K562 (cell line): ENCODE data around the gene OSGEP. TPM values are rescaled to one million over a fixed set of nuclear protein-coding genes. Genes with fewer than 3 reads are reported as not detected.
A peak's percentile ranks its signal among the peaks of the same experiment; 100 is the strongest.

Experiments used
- ATAC-seq: fragments of 200-7000 bp; cut with Tn5 transposase; 3 replicates; pipeline ENCODE4 v1.9.1; 2020; ENCODE audit warnings: moderate library complexity
- BruUV-seq: library from RNA; stranded (reverse); fragments of 400-500 nt; replicated peaks from 2 replicates; lab custom pipeline; 2021; lab: Mats Ljungman, UMichigan
- CTCF ChIA-PET: fragments of 300-600 bp; formaldehyde crosslinking; extraction: SDS; loops from one replicate; lab custom pipeline; 2021; ENCODE audit warnings: low intra/inter-chr PET ratio; lab: Yijun Ruan, JAX
- POLR2A ChIA-PET: fragments of 300-600, 350-650 bp; sonication (Branson Sonifier 250); formaldehyde crosslinking; extraction: SDS; loops from one replicate; lab custom pipeline; 2021; ENCODE audit warnings: antibody characterized with exemption, inconsistent platforms; lab: Yijun Ruan, JAX
- DNase-seq, 4 experiments: peaks; one replicate each; pipeline versions ENCODE4 v3.0.0 to v3.0.0-alpha.2; 2011 to 2018; ENCODE audit warnings: low spot score in 3 of 4, mixed read lengths in 3 of 4; ENCODE audit errors: extremely low read depth in 1 of 4
- FAIRE-seq: peaks from 2 replicates; lab custom pipeline; 2011; peaks lifted over from hg19 to GRCh38; lab: Jason Lieb, UNC
- H2AFZ ChIP-seq: 2 replicates; pipeline ENCODE4 v1.6.0; 2011; ENCODE audit warnings: low read depth, low read length, control low read depth, inconsistent platforms
- H3K27ac ChIP-seq: fragments of 200-600 bp; 3 replicates; pipeline ENCODE4 v1.8.0; 2011; ENCODE audit warnings: low read depth, mild to moderate bottlenecking, control low read depth, inconsistent platforms, low read length, moderate library complexity, mixed read lengths; ENCODE audit errors: extremely low read depth
- H3K27me3 ChIP-seq, 2 experiments: fragments of 300-600 bp in 1 of 2; 2 replicates in 1 of 2; 3 replicates in 1 of 2; pipeline versions ENCODE4 v1.6.0 to v1.8.0; 2011; ENCODE audit warnings: inconsistent platforms in 2 of 2, low read length in 2 of 2, mild to moderate bottlenecking in 1 of 2, mixed read lengths in 1 of 2, moderate library complexity in 1 of 2; ENCODE audit not compliant: control insufficient read depth in 2 of 2, insufficient read depth in 2 of 2
- H3K36me3 ChIP-seq: fragments of 300-600 bp; 3 replicates; pipeline ENCODE4 v1.8.0; 2011; ENCODE audit warnings: mild to moderate bottlenecking, low read length, inconsistent platforms; ENCODE audit not compliant: control insufficient read depth, insufficient read depth
- H3K4me1 ChIP-seq, 2 experiments: fragments of 200-600 bp in 1 of 2; replicated peaks in 1 of 2; 2 replicates in 1 of 2; 3 replicates in 1 of 2; pipeline versions ENCODE4 v1.5.1 to v1.8.0; 2011; ENCODE audit warnings: inconsistent platforms in 2 of 2, low read length in 2 of 2, mild to moderate bottlenecking in 1 of 2, mixed read lengths in 1 of 2, moderate library complexity in 1 of 2; ENCODE audit not compliant: control insufficient read depth in 2 of 2, insufficient read depth in 2 of 2
- H3K4me2 ChIP-seq: 2 replicates; pipeline ENCODE4 v1.6.1; 2011; ENCODE audit warnings: low read length, control low read depth, inconsistent platforms, mixed read lengths; ENCODE audit not compliant: insufficient read depth
- H3K4me3 ChIP-seq: fragments of 200-600 bp; sonication (generic), shearing (Covaris generic); 2 replicates; pipeline ENCODE4 v1.5.1; 2016; ENCODE audit warnings: control low read depth, inconsistent platforms
- H3K79me2 ChIP-seq: fragments of 200-600 bp; 3 replicates; pipeline ENCODE4 v1.8.0; 2011; ENCODE audit warnings: low read length, inconsistent platforms; ENCODE audit not compliant: control insufficient read depth, insufficient read depth
- H3K9ac ChIP-seq, 2 experiments: 2 replicates each; pipeline versions ENCODE4 v1.6.0 to v1.6.1; 2011; ENCODE audit warnings: low read depth in 2 of 2, low read length in 2 of 2, control low read depth in 1 of 2, inconsistent platforms in 1 of 2, mild to moderate bottlenecking in 1 of 2, mixed read lengths in 1 of 2; ENCODE audit not compliant: insufficient read depth in 1 of 2
- H3K9me1 ChIP-seq: one replicate; pipeline ENCODE4 v1.6.0; 2011; ENCODE audit warnings: inconsistent platforms, mild to moderate bottlenecking, low read length, moderate library complexity; ENCODE audit not compliant: control insufficient read depth, insufficient read depth
- H3K9me3 ChIP-seq: replicated peaks from 2 replicates; pipeline ENCODE4 v1.5.1; 2011; ENCODE audit warnings: low read depth, low read length, inconsistent platforms; ENCODE audit not compliant: control insufficient read depth, insufficient read depth
- H4K20me1 ChIP-seq: replicated peaks from 2 replicates; pipeline ENCODE4 v1.6.1; 2011; ENCODE audit warnings: low read length, inconsistent platforms, mixed read lengths; ENCODE audit not compliant: control insufficient read depth, insufficient read depth
- ATF7 ChIP-seq: fragments of 450-650 bp; IDR thresholded peaks from 2 replicates; pipeline ENCODE4 v1.7.1; 2014; ENCODE audit warnings: mild to moderate bottlenecking, moderate library complexity
- HNRNPLL ChIP-seq: fragments of 200-400 bp; formaldehyde crosslinking; IDR thresholded peaks from 2 replicates; pipeline ENCODE4 v1.6.1; 2017; ENCODE audit warnings: low read length, low read depth, mild to moderate bottlenecking; ENCODE audit not compliant: poor library complexity, severe bottlenecking
- L3MBTL2 ChIP-seq: fragments of 450-650 bp; IDR thresholded peaks from 2 replicates; pipeline ENCODE4 v1.6.1; 2016; ENCODE audit warnings: mild to moderate bottlenecking, moderate library complexity
- NRF1 ChIP-seq, 2 experiments: fragments of 450-650 bp; IDR thresholded peaks in 1 of 2; conservative IDR thresholded peaks in 1 of 2; 2 replicates each; pipeline ENCODE4 v1.6.1; 2014; ENCODE audit warnings: mild to moderate bottlenecking in 2 of 2
- SMARCB1 ChIP-seq: IDR thresholded peaks from 2 replicates; pipeline ENCODE4 v1.6.1; 2011; ENCODE audit warnings: improper control_type of control experiment, low read depth; ENCODE audit not compliant: insufficient read length
- WGBS: fragments of 100-300 bp; shearing (Covaris generic); methylation state at CpG from one replicate; pipeline ENCODE4 v1.1.6; 2016; ENCODE audit warnings: low coverage, mixed read lengths; ENCODE audit not compliant: insufficient coverage; ENCODE audit errors: missing lambda C conversion rate; 5-methylcytosine and 5-hydroxymethylcytosine counted together
- in situ Hi-C: fragments of 300-500 bp; cut with MboI; formaldehyde crosslinking; loops from 4 replicates; pipeline ENCODE4 v1.15.0; 2018; ENCODE audit warnings: inconsistent platforms, mixed read lengths
- intact Hi-C: fragments of 100-400 bp; cut with micrococcal nuclease; formaldehyde crosslinking; loops from 2 replicates; pipeline ENCODE4 v1.14.2; 2022
- polyA plus RNA-seq, 8 experiments: library from polyadenylated mRNA; depleted of rRNA in 4 of 8; stranded (reverse) in 5 of 8; unstranded in 3 of 8; fragments of >200 nt; fragmentation: Nextera tagmentation in 2 of 8; fragmentation: Illumina TruSeq in 1 of 8; extraction: Ambion mirVana in 2 of 8; extraction: Trizol in 1 of 8; gene quantifications; 2 replicates each; pipeline versions ENCODE4 v1.2.1 to v1.2.3, GENCODE V29; 2011 to 2014; ENCODE audit warnings: inconsistent platforms in 1 of 8, missing spikeins in 1 of 8
- total RNA-seq, 7 experiments: library from RNA; depleted of rRNA in 6 of 7; stranded (reverse); fragments of >200 nt in 6 of 7; fragmentation: Illumina TruSeq in 2 of 7; extraction: Trizol in 2 of 7; gene quantifications; 2 replicates each; pipeline versions ENCODE4 v1.2.1 to v1.2.3, GENCODE V29; 2011 to 2021; ENCODE audit warnings: low replicate concordance in 1 of 7
- TF ChIP-seq, protein P1 (sequence below), 2 experiments: IDR thresholded peaks; 2 replicates each; pipeline ENCODE4 v1.6.1; 2011; ENCODE audit warnings: borderline replicate concordance in 1 of 2, control low read depth in 1 of 2, low read depth in 1 of 2, low read length in 1 of 2, mild to moderate bottlenecking in 1 of 2, mixed read lengths in 1 of 2, moderate library complexity in 1 of 2; ENCODE audit not compliant: insufficient read depth in 1 of 2, insufficient read length in 1 of 2, poor library complexity in 1 of 2, severe bottlenecking in 1 of 2; ENCODE audit errors: extremely low read depth in 1 of 2
- TF ChIP-seq, protein P2 (sequence below): sonication (generic); formaldehyde crosslinking; IDR thresholded peaks from 2 replicates; pipeline ENCODE4 v1.5.0; 2020; ENCODE audit warnings: missing genetic modification reagents
- TF ChIP-seq, protein P3 (sequence below): fragments of 200-800 bp; sonication (Bioruptor generic); IDR thresholded peaks from 2 replicates; pipeline ENCODE4 v1.6.1; 2017; ENCODE audit warnings: missing genetic modification characterization, missing compliant biosample characterization

OSGEP gene
- total and polyA plus RNA-seq, 9 of the 15 experiments (the other 6 are each of a cell fraction or from before 2014, with no cell fraction given) = 32.1 to 59.2 (median 44.1) TPM

DNA sequence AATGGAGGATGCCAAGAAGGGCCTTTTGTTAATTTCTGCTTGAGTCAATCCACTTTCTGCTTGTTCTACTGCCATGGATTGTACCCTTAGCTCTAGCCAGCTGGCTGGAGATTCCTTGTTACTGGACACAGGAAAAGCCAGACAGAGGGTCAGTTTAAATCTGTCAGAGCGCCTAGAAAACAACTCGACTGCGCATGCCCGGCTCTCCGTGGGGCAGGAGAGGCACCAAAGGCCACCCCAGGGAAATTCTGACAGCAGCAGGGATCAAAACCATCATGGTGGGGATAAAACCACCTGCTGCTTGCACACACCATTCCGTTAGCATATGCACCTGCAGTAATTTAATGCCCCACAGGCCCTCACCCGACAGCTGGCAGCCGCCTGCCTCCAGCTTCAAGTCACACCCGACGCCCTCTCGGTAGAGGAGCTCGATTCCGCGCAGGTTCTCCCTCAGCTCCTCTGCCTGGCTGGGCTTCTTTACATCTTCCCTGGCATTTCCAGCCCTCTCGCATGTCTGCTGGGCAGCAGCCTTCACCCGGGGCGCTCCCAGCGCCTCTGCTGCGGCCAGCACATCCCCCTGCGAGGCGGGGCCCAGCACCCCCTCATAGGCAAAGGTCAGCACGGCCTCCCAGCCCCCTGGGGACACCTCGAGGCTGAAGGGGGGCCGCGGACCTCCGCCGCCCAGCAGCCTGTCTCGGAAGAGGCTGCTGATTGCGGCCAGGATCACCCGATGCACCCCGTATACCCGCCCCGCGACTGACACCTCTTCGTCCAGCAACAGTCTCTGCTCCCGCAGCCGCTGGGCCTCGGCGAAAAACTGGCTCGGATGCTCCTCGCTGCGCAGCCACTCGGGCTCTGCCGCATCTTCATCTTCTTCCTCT, 19.7 kb downstream of the OSGEP start:
- BruUV-seq = no TSS peak
- no peak for FAIRE-seq
- WGBS = 49% methylated on average over 10 of the region's 44 CpGs

DNA sequence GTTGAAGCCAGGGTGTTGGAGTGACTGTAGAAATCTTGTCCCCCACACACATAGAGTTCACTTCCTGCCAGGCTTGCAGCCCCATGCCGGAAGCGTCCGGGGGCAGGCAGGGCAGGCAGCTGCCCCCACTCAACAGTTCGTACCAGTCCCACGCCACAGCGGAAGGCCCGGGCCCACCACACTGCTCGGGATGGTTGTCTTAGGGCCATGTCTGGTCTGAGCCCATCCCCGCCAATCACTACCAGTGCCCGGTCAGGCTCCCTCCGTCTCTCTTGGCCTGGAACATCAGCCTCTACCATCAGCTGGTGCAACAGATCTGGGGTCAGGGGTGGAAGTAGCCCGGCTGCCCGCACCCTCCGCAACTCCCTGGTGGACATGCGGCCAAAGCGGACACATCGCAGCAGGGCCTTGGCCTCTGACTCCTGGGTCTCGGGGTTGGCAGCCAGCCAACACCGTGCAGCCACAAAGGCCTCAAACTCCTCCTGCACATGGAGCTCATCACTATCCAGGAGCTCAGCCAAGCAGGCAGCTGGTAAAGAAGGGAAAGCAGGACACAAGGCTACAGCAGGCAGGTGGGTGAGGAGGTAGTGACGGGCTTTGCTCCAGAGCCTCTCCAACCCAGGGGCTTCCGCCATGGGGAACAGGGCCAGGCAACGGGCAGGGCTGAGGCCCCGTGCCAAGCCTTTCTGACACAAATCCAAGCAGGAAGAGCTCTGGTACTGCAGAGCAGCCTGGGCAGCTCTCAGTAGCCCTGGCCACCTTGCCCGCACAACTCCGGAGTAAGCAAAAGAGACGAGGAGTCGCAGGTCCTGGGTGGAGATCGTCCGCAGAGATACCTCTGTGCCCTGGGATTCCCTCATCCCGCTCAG, 24.6 kb downstream of the OSGEP start:
- H3K9ac ChIP-seq = peak overlapping the region in 1 of 2 experiments; percentile 74; a peak in 1 of 4 replicates
- H3K79me2 ChIP-seq = no peaks in the 10 kb centered on the region; the same call in 2 of the 3 replicates
- H3K9me1 ChIP-seq = no peaks in the 10 kb centered on the region
- no peaks in the 10 kb centered on the region for H3K27me3 ChIP-seq
- H4K20me1 ChIP-seq = no peaks in the 10 kb centered on the region
- no peak overlapping the region for H3K4me3 ChIP-seq
- peaks cover 24 to 26% of the 10 kb centered on the region in 2 experiments; a peak in 4 of 5 replicates for H3K4me1 ChIP-seq
- WGBS = 67% methylated on average over 28 of the region's 30 CpGs
- no peak overlapping the region for H3K4me2 ChIP-seq
- H2AFZ ChIP-seq = no peak overlapping the region
- intact Hi-C loops = no loop called here
- FAIRE-seq = no peak
- POLR2A ChIA-PET = interaction anchor here (0.6 kb wide), 2 partner anchors 10 to 835 kb away, joined by 3 read pairs; no protein-coding TSS in a partner anchor
- ATAC-seq = peak; percentile 42
- H3K9me3 ChIP-seq = no peaks in the 10 kb centered on the region
- no TSS peak for BruUV-seq
- peak; percentile 44 to 58 (median 46) for DNase-seq
- H3K36me3 ChIP-seq = no peaks in the 10 kb centered on the region
- in situ Hi-C loops = no loop called here
- CTCF ChIA-PET = no interaction called here
- H3K27ac ChIP-seq = no peak overlapping the region
- TF ChIP-seq SMARCB1 = no peak
- TF ChIP-seq, protein P1, sequence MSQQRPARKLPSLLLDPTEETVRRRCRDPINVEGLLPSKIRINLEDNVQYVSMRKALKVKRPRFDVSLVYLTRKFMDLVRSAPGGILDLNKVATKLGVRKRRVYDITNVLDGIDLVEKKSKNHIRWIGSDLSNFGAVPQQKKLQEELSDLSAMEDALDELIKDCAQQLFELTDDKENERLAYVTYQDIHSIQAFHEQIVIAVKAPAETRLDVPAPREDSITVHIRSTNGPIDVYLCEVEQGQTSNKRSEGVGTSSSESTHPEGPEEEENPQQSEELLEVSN (IDR thresholded peaks at IDR 0.05; ENCODE audit: borderline replicate concordance in 1 of 2, extremely low read depth in 1 of 2, insufficient read depth in 1 of 2, insufficient read length in 1 of 2, low read depth in 1 of 2, low read length in 1 of 2, poor library complexity in 1 of 2, severe bottlenecking in 1 of 2) = peak in 1 of 2 experiments; percentile 27
- peak; percentile 81 for TF ChIP-seq HNRNPLL
- peak; percentile 45; the same call in 1 of the 2 replicates for TF ChIP-seq L3MBTL2
- TF ChIP-seq, protein P2, sequence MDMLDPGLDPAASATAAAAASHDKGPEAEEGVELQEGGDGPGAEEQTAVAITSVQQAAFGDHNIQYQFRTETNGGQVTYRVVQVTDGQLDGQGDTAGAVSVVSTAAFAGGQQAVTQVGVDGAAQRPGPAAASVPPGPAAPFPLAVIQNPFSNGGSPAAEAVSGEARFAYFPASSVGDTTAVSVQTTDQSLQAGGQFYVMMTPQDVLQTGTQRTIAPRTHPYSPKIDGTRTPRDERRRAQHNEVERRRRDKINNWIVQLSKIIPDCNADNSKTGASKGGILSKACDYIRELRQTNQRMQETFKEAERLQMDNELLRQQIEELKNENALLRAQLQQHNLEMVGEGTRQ (CRISPR knock-in tag) = no peak
- TF ChIP-seq, protein P3, sequence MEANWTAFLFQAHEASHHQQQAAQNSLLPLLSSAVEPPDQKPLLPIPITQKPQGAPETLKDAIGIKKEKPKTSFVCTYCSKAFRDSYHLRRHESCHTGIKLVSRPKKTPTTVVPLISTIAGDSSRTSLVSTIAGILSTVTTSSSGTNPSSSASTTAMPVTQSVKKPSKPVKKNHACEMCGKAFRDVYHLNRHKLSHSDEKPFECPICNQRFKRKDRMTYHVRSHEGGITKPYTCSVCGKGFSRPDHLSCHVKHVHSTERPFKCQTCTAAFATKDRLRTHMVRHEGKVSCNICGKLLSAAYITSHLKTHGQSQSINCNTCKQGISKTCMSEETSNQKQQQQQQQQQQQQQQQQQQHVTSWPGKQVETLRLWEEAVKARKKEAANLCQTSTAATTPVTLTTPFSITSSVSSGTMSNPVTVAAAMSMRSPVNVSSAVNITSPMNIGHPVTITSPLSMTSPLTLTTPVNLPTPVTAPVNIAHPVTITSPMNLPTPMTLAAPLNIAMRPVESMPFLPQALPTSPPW = no peak

More for the DNA sequence above, 19.7 kb downstream of the OSGEP start:
- Histone ChIP-seq H3K9me3 (no peaks in the 10 kb centered on the region), H3K36me3 (no peaks in the 10 kb centered on the region), H3K9me1 (no peaks in the 10 kb centered on the region), H3K79me2 (no peaks in the 10 kb centered on the region), H2AFZ (no peak overlapping the region), H3K4me1 (peaks cover 4 to 13% of the 10 kb centered on the region in 2 experiments; a peak in 4 of 5 replicates), H3K9ac (no peak overlapping the region), H4K20me1 (no peaks in the 10 kb centered on the region), H3K4me2 (no peak overlapping the region), H3K27ac (no peak overlapping the region), H3K27me3 (no peaks in the 10 kb centered on the region), H3K4me3 (no peak overlapping the region)
- ChIA-PET CTCF (no interaction called here), POLR2A (no interaction called here)
- DNase-seq (no peak), ATAC-seq (no peak)
- intact Hi-C loops (no loop called here), in situ Hi-C loops (no loop called here)
- TF ChIP-seq ATF7 (no peak), NRF1 (conservative IDR thresholded peaks at IDR 0.05 in 1 of 2, IDR thresholded peaks at IDR 0.05 in 1 of 2) (peak; percentile 25 to 31; a peak in 2 of 4 replicates)
